GM10266 (cell line): Measurements from ENCODE around the gene TMEM87A.
"Not testable (repeated sequence)": the region's sequence is repeated elsewhere in the genome, so short reads cannot be mapped to it uniquely, and the experiment has no call there.

ENCODE experiments used
- DNase-seq: peaks from one replicate; pipeline ENCODE4 v3.0.0; 2012; ENCODE audit errors: extremely low spot score
- CTCF ChIP-seq: IDR thresholded peaks from 2 replicates; pipeline ENCODE4 v1.5.1; 2012; ENCODE audit warnings: mild to moderate bottlenecking, low read depth; ENCODE audit not compliant: control insufficient read depth, insufficient read depth; ENCODE audit errors: missing control alignments

The TMEM87A gene

GRCh38 chr15:42272939-42273899, at the start of gene TMEM87A, which contains the start of gene GANC:
Gene TMEM87A (minus strand): TSS chr15:42273433. CDS start chr15:42273398, 35 bp downstream.
Gene GANC (plus strand): TSS chr15:42273201. CDS start chr15:42274482, 1,281 bp downstream.
- no peak for TF ChIP-seq CTCF
- DNase-seq: peak; percentile 89

DNA sequence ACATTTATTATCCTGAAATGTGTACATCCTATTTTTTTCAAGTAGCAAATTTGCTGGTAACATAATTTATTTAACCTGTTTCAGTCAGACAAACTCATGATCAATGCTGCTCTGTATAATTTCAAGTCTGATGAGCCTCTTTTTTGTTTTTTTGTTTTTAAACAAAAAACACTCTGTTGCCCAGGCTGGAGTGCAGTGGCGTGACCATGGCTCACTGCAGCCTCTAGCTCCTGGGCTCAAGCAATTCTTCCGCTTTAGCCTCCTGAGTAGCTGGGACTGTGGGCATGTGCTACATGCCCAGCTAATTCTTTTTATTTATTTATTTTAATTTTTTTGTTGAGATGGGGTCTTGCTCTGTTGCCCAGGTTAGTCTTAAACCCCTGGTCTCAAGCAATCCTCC, 46.0 kb upstream of the TMEM87A start:
- no peak for DNase-seq
- no peak for TF ChIP-seq CTCF

DNA sequence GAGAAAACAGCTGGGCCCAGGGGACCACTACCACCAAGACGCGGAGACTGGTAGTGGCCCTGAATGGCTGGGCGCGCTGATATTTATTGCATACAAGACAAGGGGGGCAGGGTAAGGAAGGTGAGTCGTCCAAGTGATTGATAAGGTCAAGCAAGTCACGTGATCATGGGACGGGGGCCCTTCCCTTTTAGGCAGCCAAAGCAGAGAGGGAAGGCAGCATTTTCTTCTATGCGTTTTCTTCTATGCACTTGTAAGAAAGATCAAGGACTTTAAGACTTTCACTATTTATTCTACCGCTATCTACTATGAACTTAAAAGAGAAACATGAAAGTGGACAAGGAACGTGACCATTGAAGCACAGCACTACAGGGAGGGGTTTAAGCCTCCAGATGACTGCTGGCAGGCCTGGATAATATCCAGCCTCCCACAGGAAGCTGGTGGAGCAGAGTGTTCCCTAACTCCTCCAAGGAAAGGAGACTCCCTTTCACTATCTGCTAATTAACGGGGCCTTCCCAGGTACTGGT, 43.1 kb upstream of the TMEM87A start:
- DNase-seq: not testable (repeated sequence)

GRCh38 chr15:42315521-42315920, 42.3 kb upstream of the TMEM87A start:
- no peak for TF ChIP-seq CTCF
- no peak for DNase-seq

DNA sequence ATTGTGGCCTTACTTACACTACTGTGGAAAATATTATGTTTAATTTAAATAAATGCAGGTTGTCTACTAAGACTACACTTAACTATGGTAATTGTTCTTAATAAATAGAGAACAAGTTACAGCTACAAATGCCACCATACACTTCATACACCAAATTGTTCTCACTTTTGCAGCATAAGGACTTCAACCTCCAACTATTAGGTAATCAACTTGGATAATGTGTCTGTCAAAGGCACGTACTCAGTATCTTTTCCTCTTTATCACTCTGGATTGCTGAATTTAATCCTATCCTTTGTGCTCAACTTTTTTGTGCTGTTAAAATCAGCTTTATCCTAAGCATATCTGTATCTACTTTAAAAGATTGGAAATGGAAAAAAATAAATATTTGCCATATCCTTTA, 41.6 kb upstream of the TMEM87A start:
- DNase-seq: no peak
- no peak for TF ChIP-seq CTCF

- no peak for DNase-seq
- no peak for TF ChIP-seq CTCF
Measured at GRCh38 chr15:42313463-42313862, 40.2 kb upstream of the TMEM87A start.

GRCh38 chr15:42306681-42307080, 33.4 kb upstream of the TMEM87A start:
- TF ChIP-seq CTCF: no peak
- DNase-seq: no peak

GRCh38 chr15:42301004-42301403, 27.8 kb upstream of the TMEM87A start:
- DNase-seq: not testable (repeated sequence)
